Measurements from ENCODE around the gene ZDHHC16.

- TF ChIP-seq TAF1 (IDR thresholded peaks at IDR 0.05; ENCODE audit: low read depth, low read length) (no peak), POLR2AphosphoS5 (IDR thresholded peaks at IDR 0.05; ENCODE audit: low read depth, low read length) (no peak), POU2F2 (IDR thresholded peaks at IDR 0.05; ENCODE audit: low read depth, low read length) (no peak), POLR2A (IDR thresholded peaks at IDR 0.05; ENCODE audit: low read depth, low read length) (no peak), PAX5 (IDR thresholded peaks at IDR 0.05; ENCODE audit: insufficient read depth, low read length, severe bottlenecking) (no peak)
Observed at GRCh38 chr10:97404044-97404443, 41.9 kb upstream of the ZDHHC16 start.
